B cell (primary cell): ENCODE measurements around the gene CCDC138. TPM values are rescaled to one million over a fixed set of nuclear protein-coding genes. Genes with fewer than 3 reads are reported as not detected.

Experiments used
- ATAC-seq: fragments of 200-7000 bp; cut with Tn5 transposase; one replicate; pipeline ENCODE4 v1.10.0; 2021; ENCODE audit warnings: low read depth, mild to moderate bottlenecking, moderate number of reproducible peaks, moderate library complexity
- CTCF ChIA-PET: fragments of 350-600 bp; sonication (Branson Sonifier 250); formaldehyde crosslinking; loops from one replicate; lab custom pipeline; 2021; ENCODE audit warnings: antibody characterized with exemption, inconsistent platforms; lab: Charles Lee
- POLR2A ChIA-PET: fragments of 350-600 bp; sonication (Branson Sonifier 250); formaldehyde crosslinking; loops from one replicate; lab custom pipeline; 2021; ENCODE audit warnings: antibody characterized with exemption; lab: Charles Lee
- DNase-seq: peaks from one replicate; pipeline ENCODE4 v3.0.0; 2013
- H2AFZ ChIP-seq: 2 replicates; pipeline ENCODE4 v1.6.1; 2012; ENCODE audit warnings: mild to moderate bottlenecking, low read depth, low read length; ENCODE audit not compliant: insufficient read depth, poor library complexity, severe bottlenecking
- H3K27ac ChIP-seq, 2 donors: 1 replicate in 1 of 2; 2 replicates in 1 of 2; pipeline ENCODE4 v1.5.1; 2012 to 2013; ENCODE audit warnings: low read length in 2 of 2, mild to moderate bottlenecking in 2 of 2, moderate library complexity in 1 of 2
- H3K27me3 ChIP-seq, 4 experiments: fragments of 200-600 bp in 1 of 4; sonication (generic) in 1 of 4; replicated peaks in 1 of 4; 1 replicate in 2 of 4; 2 replicates in 2 of 4; pipeline versions ENCODE4 v1.6.1 to v1.7.0; 2013 to 2016; ENCODE audit warnings: low read length in 3 of 4, mild to moderate bottlenecking in 2 of 4, mixed read lengths in 1 of 4, moderate library complexity in 1 of 4; ENCODE audit not compliant: insufficient read depth in 4 of 4, control insufficient read depth in 3 of 4; ENCODE audit errors: control extremely low read depth in 1 of 4
- H3K36me3 ChIP-seq, 2 experiments: replicated peaks in 1 of 2; 1 replicate in 1 of 2; 2 replicates in 1 of 2; pipeline versions ENCODE4 v1.6.1 to v1.7.1; 2013; ENCODE audit warnings: low read length in 1 of 2; ENCODE audit not compliant: insufficient read depth in 2 of 2, control insufficient read depth in 1 of 2; ENCODE audit errors: control extremely low read depth in 1 of 2, extremely low read depth in 1 of 2
- H3K4me1 ChIP-seq, 2 donors: fragments of 200-600 bp in 1 of 2; sonication (generic) in 1 of 2; 1 replicate in 1 of 2; 2 replicates in 1 of 2; pipeline versions ENCODE4 v1.5.1 to v1.6.1; 2013 to 2017; ENCODE audit warnings: low read length in 2 of 2; ENCODE audit not compliant: control insufficient read depth in 2 of 2, insufficient read depth in 2 of 2
- H3K4me2 ChIP-seq: replicated peaks from 2 replicates; pipeline ENCODE3; 2012; ENCODE audit warnings: mild to moderate bottlenecking, low read depth, low read length; ENCODE audit not compliant: poor library complexity, severe bottlenecking
- H3K4me3 ChIP-seq, 5 experiments: fragments of 200-600 bp in 1 of 5; sonication (generic) in 1 of 5; 1 replicate in 3 of 5; 2 replicates in 2 of 5; pipeline versions ENCODE4 v1.5.1 to v1.7.0; 2011 to 2016; ENCODE audit warnings: low read length in 4 of 5, mild to moderate bottlenecking in 4 of 5, low read depth in 2 of 5, control low read depth in 1 of 5, moderate library complexity in 1 of 5; ENCODE audit not compliant: insufficient read depth in 1 of 5; ENCODE audit errors: control extremely low read depth in 1 of 5, extremely low read depth in 1 of 5
- H3K79me2 ChIP-seq: fragments of 200-600 bp; sonication (generic); one replicate; pipeline ENCODE4 v1.6.0; 2016; ENCODE audit warnings: low read length; ENCODE audit not compliant: control insufficient read depth, insufficient read depth
- H3K9ac ChIP-seq: fragments of 200-600 bp; sonication (generic); 2 replicates; pipeline ENCODE4 v1.6.1; 2017; ENCODE audit warnings: mild to moderate bottlenecking, low read length, moderate library complexity
- H3K9me3 ChIP-seq, 3 donors: one replicate each; pipeline versions ENCODE4 v1.6.1 to v1.7.1; 2013; ENCODE audit warnings: low read length in 2 of 3; ENCODE audit not compliant: control insufficient read depth in 2 of 3, insufficient read depth in 1 of 3; ENCODE audit errors: control extremely low read depth in 1 of 3
- H4K20me1 ChIP-seq: 2 replicates; pipeline ENCODE4 v1.6.0; 2012; ENCODE audit warnings: mild to moderate bottlenecking, low read length; ENCODE audit not compliant: insufficient read depth, control insufficient read depth, poor library complexity, severe bottlenecking
- H3K27ac Mint-ChIP-seq: one replicate; pipeline ENCODE4 v1.8.0; 2021; ENCODE audit warnings: mixed read lengths
- H3K27me3 Mint-ChIP-seq: one replicate; pipeline ENCODE4 v1.8.0; 2021; ENCODE audit warnings: mixed read lengths
- H3K4me1 Mint-ChIP-seq: one replicate; pipeline ENCODE4 v1.8.0; 2021; ENCODE audit warnings: mixed read lengths
- H3K4me3 Mint-ChIP-seq: one replicate; pipeline ENCODE4 v1.8.0; 2021; ENCODE audit warnings: mixed read lengths
- H3K9me3 Mint-ChIP-seq: one replicate; pipeline ENCODE4 v1.8.0; 2022; ENCODE audit warnings: mixed read lengths; ENCODE audit not compliant: insufficient read depth
- CTCF ChIP-seq: fragments of 200-600 bp; IDR thresholded peaks from one replicate; pipeline ENCODE4 v1.8.0; 2022; ENCODE audit warnings: antibody characterized with exemption, mild to moderate bottlenecking
- EZH2 ChIP-seq: IDR thresholded peaks from 2 replicates; pipeline ENCODE4 v1.6.1; 2012; ENCODE audit warnings: borderline replicate concordance, low read depth, mild to moderate bottlenecking, moderate library complexity, low read length; ENCODE audit not compliant: insufficient read depth, poor library complexity, severe bottlenecking
- WGBS: methylation state at CpG from one replicate; pipeline ENCODE4 v1.1.5; 2013; ENCODE audit warnings: missing lambda C conversion rate; ENCODE audit not compliant: insufficient coverage; 5-methylcytosine and 5-hydroxymethylcytosine counted together
- intact Hi-C: fragments of 100-400 bp; cut with micrococcal nuclease; formaldehyde crosslinking; loops from one replicate; pipeline ENCODE4 v1.10.0; 2022
- polyA plus RNA-seq: library from polyadenylated mRNA; depleted of rRNA; stranded (reverse); fragments of >200 nt; gene quantifications from 2 replicates; pipeline ENCODE4 v1.2.3, GENCODE V29; 2012
- total RNA-seq, 2 donors: library from RNA; stranded (reverse); fragments of 120-200 nt in 1 of 2; gene quantifications; 1 replicate in 1 of 2; 2 replicates in 1 of 2; pipeline versions ENCODE4 v1.2.3 to v1.2.4, GENCODE V29; 2013 to 2022

CCDC138 gene
- total and polyA plus RNA-seq, 2 donors (not counting 1 experiment from before 2014, with no cell fraction given) = 3.3 to 16.3 TPM

GRCh38 chr2:108837198-108837597 lies 50.6 kb downstream of the CCDC138 start:
- no peaks in the 10 kb centered on the region for H3K79me2 ChIP-seq
- CTCF ChIA-PET = no interaction called here

GRCh38 chr2:108841506-108841905 lies 54.9 kb downstream of the CCDC138 start:
- Histone ChIP-seq H2AFZ (no peak overlapping the region), H3K4me1 (no peaks in the 10 kb centered on the region), H4K20me1 (no peaks in the 10 kb centered on the region), H3K4me2 (no peak overlapping the region), H3K4me3 (no peak overlapping the region), H3K36me3 (no peaks in the 10 kb centered on the region), H3K27me3 (no peaks in the 10 kb centered on the region), H3K9me3 (peaks cover 0 to 3% (median 2%) of the 10 kb centered on the region in 3 donors), H3K9ac (no peak overlapping the region), H3K27ac (no peak overlapping the region), H3K79me2 (no peaks in the 10 kb centered on the region)
- intact Hi-C loops = no loop called here
- no peak for TF ChIP-seq CTCF
- TF ChIP-seq EZH2 = no peak
- Mint-ChIP-seq H3K4me3 (no peak overlapping the region), H3K4me1 (no peaks in the 10 kb centered on the region), H3K9me3 (peaks cover 12% of the 10 kb centered on the region), H3K27ac (no peak overlapping the region), H3K27me3 (no peaks in the 10 kb centered on the region)
- ChIA-PET CTCF (no interaction called here), POLR2A (no interaction called here)
- DNase-seq (no peak), ATAC-seq (no peak)

More at GRCh38 chr2:108837198-108837597, 50.6 kb downstream of the CCDC138 start:
- intact Hi-C loops = no loop called here
- Histone ChIP-seq H3K4me2 (no peak overlapping the region), H3K4me1 (no peaks in the 10 kb centered on the region), H3K4me3 (no peak overlapping the region), H3K27ac (no peak overlapping the region), H2AFZ (no peak overlapping the region), H3K9ac (no peak overlapping the region), H4K20me1 (no peaks in the 10 kb centered on the region), H3K9me3 (peaks cover 0 to 5% (median 3%) of the 10 kb centered on the region in 3 donors), H3K36me3 (no peaks in the 10 kb centered on the region), H3K27me3 (no peaks in the 10 kb centered on the region)
- ATAC-seq = no peak
- H3K9me3 Mint-ChIP-seq = peaks cover 12% of the 10 kb centered on the region
- H3K27ac Mint-ChIP-seq = no peak overlapping the region
- TF ChIP-seq EZH2 (no peak), CTCF (no peak)
- H3K27me3 Mint-ChIP-seq = no peaks in the 10 kb centered on the region
- POLR2A ChIA-PET = no interaction called here
- no CpG with 5 or more reads among the region's 7 CpGs for whole genome bisulfite sequencing
- no peak overlapping the region for H3K4me3 Mint-ChIP-seq
- no peak for DNase-seq
- H3K4me1 Mint-ChIP-seq = peaks cover 7% of the 10 kb centered on the region
